Right cardiac atrium (tissue), 5 donors: ENCODE measurements around the gene USP3. TPM values are rescaled to one million over a fixed set of nuclear protein-coding genes. Genes with fewer than 3 reads are reported as not detected.
A peak's percentile ranks its signal among the peaks of the same experiment; 100 is the strongest.
"Not testable (repeated sequence)": the region's sequence is repeated elsewhere in the genome, so short reads cannot be mapped to it uniquely, and the experiment has no call there.

Experiments
- ATAC-seq, 2 donors: fragments of 200-7000 bp; cut with Tn5 transposase; one replicate each; pipeline versions ENCODE4 v1.8.0 to v1.9.1; 2020; ENCODE audit warnings: moderate library complexity in 2 of 2, mild to moderate bottlenecking in 1 of 2
- DNase-seq, 3 donors: peaks; one replicate each; pipeline ENCODE4 v3.0.0-alpha.2; 2020
- H3K27ac ChIP-seq: one replicate; pipeline ENCODE4 v1.5.1; 2013; ENCODE audit warnings: mild to moderate bottlenecking, low read length, control low read depth, moderate library complexity
- H3K27me3 ChIP-seq: one replicate; pipeline ENCODE4 v1.6.1; 2013; ENCODE audit not compliant: control insufficient read depth, insufficient read depth
- H3K4me1 ChIP-seq: one replicate; pipeline ENCODE4 v1.6.1; 2013; ENCODE audit warnings: low read length; ENCODE audit not compliant: control insufficient read depth, insufficient read depth
- H3K4me3 ChIP-seq: one replicate; pipeline ENCODE4 v1.5.1; 2013; ENCODE audit warnings: low read length, control low read depth
- H3K9me3 ChIP-seq: one replicate; pipeline ENCODE4 v1.6.1; 2013; ENCODE audit warnings: low read length; ENCODE audit not compliant: control insufficient read depth
- WGBS: extraction: QIAGEN DNeasy Blood & Tissue Kit; methylation state at CpG from one replicate; pipeline ENCODE4 v1.1.7; 2013; 5-methylcytosine and 5-hydroxymethylcytosine counted together
- intact Hi-C, 4 donors: fragments of 100-400 bp; cut with DNase I; formaldehyde crosslinking; loops; one replicate each; pipeline versions ENCODE4 v1.11.0 to v1.14.0; 2022 to 2023
- polyA plus RNA-seq: library from polyadenylated mRNA; stranded (reverse); fragments of 200-250 nt; gene quantifications from one replicate; pipeline ENCODE4 v1.2.3, GENCODE V29; 2013
- total RNA-seq, 4 donors: library from RNA; stranded (reverse); fragmentation: NEBNext Ultra II Directional; extraction: Animal tissue kit (Norgen Biotek cat#: 25700); gene quantifications; one replicate each; pipeline ENCODE4 v1.2.1, GENCODE V29; 2021
- donor health status: healthy with polysubstance abuse.
- donor health status: DM: no; HTN: yes; CAD: no.
- donor health status: DM: no; HTN: no; CAD: no.
- donor health status: DM: no; HTN: yes; CAD: no; lungs with severe emphysema.
- donor health status: DM: yes; HTN: yes; CAD: no.

The USP3 gene
- total and polyA plus RNA-seq, 5 donors: 7.8 to 26.0 (median 21.0) TPM

GRCh38 chr15:63532307-63532744 lies 27.9 kb downstream of the USP3 start:
- peaks cover 5% of the 10 kb centered on the region for H3K4me1 ChIP-seq
- no peak overlapping the region for H3K4me3 ChIP-seq
- ATAC-seq: no peak
- H3K27ac ChIP-seq: no peak overlapping the region
- 81% methylated on average over 5 of the region's 5 CpGs for WGBS
- H3K27me3 ChIP-seq: no peaks in the 10 kb centered on the region
- H3K9me3 ChIP-seq: no peaks in the 10 kb centered on the region
- DNase-seq: no peak
- intact Hi-C loops: no loop called here

GRCh38 chr15:63534888-63535287 lies 30.5 kb downstream of the USP3 start:
- H3K27me3 ChIP-seq, ATAC-seq, intact Hi-C loops, H3K4me1 ChIP-seq, H3K9me3 ChIP-seq, H3K27ac ChIP-seq, H3K4me3 ChIP-seq, DNase-seq: not testable (repeated sequence)
- WGBS: 97% methylated on average over 3 of the region's 3 CpGs

GRCh38 chr15:63535689-63536088 lies 31.3 kb downstream of the USP3 start:
- Histone ChIP-seq H3K27me3 (no peaks in the 10 kb centered on the region), H3K4me3 (no peak overlapping the region), H3K9me3 (no peaks in the 10 kb centered on the region), H3K27ac (no peak overlapping the region), H3K4me1 (peaks cover 2% of the 10 kb centered on the region)
- DNase-seq: no peak
- WGBS: 90% methylated on average over 3 of the region's 3 CpGs
- no peak for ATAC-seq
- intact Hi-C loops: no loop called here

GRCh38 chr15:63538876-63539275 lies 34.5 kb downstream of the USP3 start:
- WGBS: 89% methylated on average over 3 of the region's 3 CpGs
- Histone ChIP-seq H3K4me1 (no peaks in the 10 kb centered on the region), H3K4me3 (no peak overlapping the region), H3K27me3 (no peaks in the 10 kb centered on the region), H3K9me3 (no peaks in the 10 kb centered on the region), H3K27ac (no peak overlapping the region)
- DNase-seq (no peak), ATAC-seq (no peak)
- intact Hi-C loops: no loop called here

- intact Hi-C loops: no loop called here
- no peaks in the 10 kb centered on the region for H3K9me3 ChIP-seq
- DNase-seq: peak in 1 of 3 donors; percentile 30
- no peaks in the 10 kb centered on the region for H3K4me1 ChIP-seq
- H3K27ac ChIP-seq: no peak overlapping the region
- no peak overlapping the region for H3K4me3 ChIP-seq
- H3K27me3 ChIP-seq: no peaks in the 10 kb centered on the region
- 53% methylated on average over 6 of the region's 6 CpGs for WGBS
- ATAC-seq: peak in 1 of 2 donors; percentile 48
Observed at GRCh38 chr15:63539521-63539920, 35.1 kb downstream of the USP3 start.

- intact Hi-C loops: loop anchor here in 1 of 4 donors (5.0 kb wide), 1 partner anchor 33 kb away; no protein-coding TSS in a partner anchor
- no peaks in the 10 kb centered on the region for H3K4me1 ChIP-seq
- ATAC-seq (no peak), DNase-seq (no peak)
- no peak overlapping the region for H3K4me3 ChIP-seq
- H3K27ac ChIP-seq: no peak overlapping the region
- H3K27me3 ChIP-seq: no peaks in the 10 kb centered on the region
- no peaks in the 10 kb centered on the region for H3K9me3 ChIP-seq
Observed at GRCh38 chr15:63539998-63540397, 35.6 kb downstream of the USP3 start.

- Histone ChIP-seq H3K4me3 (no peak overlapping the region), H3K27ac (no peak overlapping the region), H3K27me3 (no peaks in the 10 kb centered on the region), H3K4me1 (no peaks in the 10 kb centered on the region), H3K9me3 (no peaks in the 10 kb centered on the region)
- intact Hi-C loops: loop anchor here in 1 of 4 donors (5.0 kb wide), 1 partner anchor 33 kb away; no protein-coding TSS in a partner anchor
- DNase-seq (no peak), ATAC-seq (no peak)
- WGBS: 88% methylated on average over 4 of the region's 4 CpGs
Observed at GRCh38 chr15:63540449-63540848, 36.1 kb downstream of the USP3 start.

GRCh38 chr15:63544258-63545026 lies 40.0 kb downstream of the USP3 start:
- no peaks in the 10 kb centered on the region for H3K9me3 ChIP-seq
- H3K27ac ChIP-seq: no peak overlapping the region
- intact Hi-C loops: loop anchor here in 1 of 4 donors (5.0 kb wide), 1 partner anchor 37 kb away; no protein-coding TSS in a partner anchor
- H3K27me3 ChIP-seq: no peaks in the 10 kb centered on the region
- ATAC-seq (no peak), DNase-seq (no peak)
- H3K4me1 ChIP-seq: no peaks in the 10 kb centered on the region
- 60% methylated on average over 5 of the region's 5 CpGs for WGBS
- H3K4me3 ChIP-seq: no peak overlapping the region

GRCh38 chr15:63545520-63545919 lies 41.1 kb downstream of the USP3 start:
- Histone ChIP-seq H3K27me3 (no peaks in the 10 kb centered on the region), H3K27ac (no peak overlapping the region), H3K4me3 (no peak overlapping the region), H3K4me1 (no peaks in the 10 kb centered on the region), H3K9me3 (no peaks in the 10 kb centered on the region)
- ATAC-seq (no peak), DNase-seq (no peak)
- intact Hi-C loops: no loop called here
- WGBS: 91% methylated on average over 10 of the region's 10 CpGs

GRCh38 chr15:63551400-63551799 lies 47.0 kb downstream of the USP3 start:
- Histone ChIP-seq H3K9me3 (no peaks in the 10 kb centered on the region), H3K27me3 (no peaks in the 10 kb centered on the region), H3K27ac (no peak overlapping the region), H3K4me3 (no peak overlapping the region), H3K4me1 (no peaks in the 10 kb centered on the region)
- DNase-seq: no peak
- 62% methylated on average over 1 of the region's 1 CpG for WGBS
- intact Hi-C loops: no loop called here
- no peak for ATAC-seq

GRCh38 chr15:63553388-63553791 lies 49.0 kb downstream of the USP3 start:
- intact Hi-C loops: no loop called here
- Histone ChIP-seq H3K9me3 (no peaks in the 10 kb centered on the region), H3K4me1 (no peaks in the 10 kb centered on the region), H3K27me3 (no peaks in the 10 kb centered on the region), H3K27ac (no peak overlapping the region), H3K4me3 (no peak overlapping the region)
- ATAC-seq (peak; percentile 81 to 84), DNase-seq (peak in 1 of 3 donors; percentile 15)
- WGBS: 13% methylated on average over 3 of the region's 3 CpGs
